ENCODE measurements around the gene IDH1. TPM values are rescaled to one million over a fixed set of nuclear protein-coding genes. Genes with fewer than 3 reads are reported as not detected.

The IDH1 gene
- total RNA-seq, 2 experiments from 2014 or later: 36.2 to 57.2 TPM

- TF ChIP-seq EZH2phosphoT487 (IDR thresholded peaks at IDR 0.05; ENCODE audit: borderline replicate concordance, low read depth, low read length): no peak
- TF ChIP-seq, protein P1, sequence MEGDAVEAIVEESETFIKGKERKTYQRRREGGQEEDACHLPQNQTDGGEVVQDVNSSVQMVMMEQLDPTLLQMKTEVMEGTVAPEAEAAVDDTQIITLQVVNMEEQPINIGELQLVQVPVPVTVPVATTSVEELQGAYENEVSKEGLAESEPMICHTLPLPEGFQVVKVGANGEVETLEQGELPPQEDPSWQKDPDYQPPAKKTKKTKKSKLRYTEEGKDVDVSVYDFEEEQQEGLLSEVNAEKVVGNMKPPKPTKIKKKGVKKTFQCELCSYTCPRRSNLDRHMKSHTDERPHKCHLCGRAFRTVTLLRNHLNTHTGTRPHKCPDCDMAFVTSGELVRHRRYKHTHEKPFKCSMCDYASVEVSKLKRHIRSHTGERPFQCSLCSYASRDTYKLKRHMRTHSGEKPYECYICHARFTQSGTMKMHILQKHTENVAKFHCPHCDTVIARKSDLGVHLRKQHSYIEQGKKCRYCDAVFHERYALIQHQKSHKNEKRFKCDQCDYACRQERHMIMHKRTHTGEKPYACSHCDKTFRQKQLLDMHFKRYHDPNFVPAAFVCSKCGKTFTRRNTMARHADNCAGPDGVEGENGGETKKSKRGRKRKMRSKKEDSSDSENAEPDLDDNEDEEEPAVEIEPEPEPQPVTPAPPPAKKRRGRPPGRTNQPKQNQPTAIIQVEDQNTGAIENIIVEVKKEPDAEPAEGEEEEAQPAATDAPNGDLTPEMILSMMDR (conservative IDR thresholded peaks at IDR 0.05; ENCODE audit: low read length): no peak
- H3K9me3 ChIP-seq (ENCODE audit: low read length): no peaks in the 10 kb centered on the region
- POLR2A ChIA-PET: interaction anchor here (1.2 to 3.8 kb wide), 6 partner anchors 12 to 526 kb away, joined by 3 to 44 read pairs (median 5); partner anchors contain the start of gene PIKFYVE
- peak overlapping the region; percentile 94 for H3K4me2 ChIP-seq (ENCODE audit: low read length)
- DNase-seq (ENCODE audit: low spot score): no peak
- H2AFZ ChIP-seq (ENCODE audit: low read length): no peak overlapping the region
- CTCF ChIA-PET (ENCODE audit: unreplicated experiment): interaction anchor here (3.8 kb wide), 1 partner anchor 13 kb away, joined by 17 read pairs; the partner anchor contains the start of gene PIKFYVE
- H3K79me2 ChIP-seq (ENCODE audit: insufficient read depth, low read depth, low read length): peaks cover 9% of the 10 kb centered on the region; the same call in 1 of the 2 replicates
- H3K4me3 ChIP-seq (ENCODE audit: low read depth, low read length, poor library complexity, severe bottlenecking): peak overlapping the region; percentile 77
- peaks cover 38% of the 10 kb centered on the region for H3K4me1 ChIP-seq (ENCODE audit: insufficient read depth, low read length, poor library complexity, severe bottlenecking)
- no peaks in the 10 kb centered on the region for H3K9me2 ChIP-seq (ENCODE audit: insufficient read depth, low read length)
- H3K36me3 ChIP-seq (ENCODE audit: insufficient read depth, low read length): peaks cover 57% of the 10 kb centered on the region
- BruUV-seq (replicated peaks): no TSS peak
- H3K27ac ChIP-seq (ENCODE audit: low read depth, low read length, poor library complexity, severe bottlenecking): no peak overlapping the region
- intact Hi-C loops (cut with micrococcal nuclease; ENCODE audit: unreplicated experiment): no loop called here
- H4K20me1 ChIP-seq (ENCODE audit: insufficient read depth, low read length): peaks cover 4% of the 10 kb centered on the region; the same call in 1 of the 2 replicates
These were observed 2.0 kb downstream of the IDH1 start for GRCh38 chr2:208252716-208253492.

DNA sequence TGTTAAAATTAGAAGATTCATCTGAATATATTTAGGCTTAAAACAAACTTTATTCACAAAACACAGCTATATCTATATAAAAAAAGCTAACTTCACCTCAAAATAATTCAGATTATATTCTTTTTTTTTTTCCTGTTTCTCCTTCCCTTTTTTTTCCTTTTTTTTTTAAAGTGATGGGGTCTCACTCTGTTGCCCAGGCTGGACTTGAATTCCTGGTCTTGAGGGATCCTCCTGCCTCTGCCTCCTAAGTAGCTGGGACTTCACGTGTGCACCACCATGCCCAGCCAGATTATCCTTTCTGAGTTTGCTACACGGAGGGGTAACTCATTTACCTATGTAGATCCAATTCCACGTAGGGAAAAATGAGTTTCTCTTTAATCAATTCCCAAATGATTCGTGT is 3.8 kb downstream of the IDH1 start:
- peaks cover 9% of the 10 kb centered on the region; the same call in 1 of the 2 replicates for H3K79me2 ChIP-seq (ENCODE audit: insufficient read depth, low read depth, low read length)
- TSS peak; percentile 18 for BruUV-seq (replicated peaks)
- no peaks in the 10 kb centered on the region for H3K9me3 ChIP-seq (ENCODE audit: low read length)
- H3K27ac ChIP-seq (ENCODE audit: low read depth, low read length, poor library complexity, severe bottlenecking): no peak overlapping the region
- intact Hi-C loops (cut with micrococcal nuclease; ENCODE audit: unreplicated experiment): no loop called here
- H4K20me1 ChIP-seq (ENCODE audit: insufficient read depth, low read length): peaks cover 4% of the 10 kb centered on the region; the same call in 1 of the 2 replicates
- H2AFZ ChIP-seq (ENCODE audit: low read length): no peak overlapping the region
- TF ChIP-seq EZH2phosphoT487 (IDR thresholded peaks at IDR 0.05; ENCODE audit: borderline replicate concordance, low read depth, low read length): no peak
- TF ChIP-seq, protein P1 (conservative IDR thresholded peaks at IDR 0.05; ENCODE audit: low read length): no peak
- no peak for DNase-seq (ENCODE audit: low spot score)
- H3K9me2 ChIP-seq (ENCODE audit: insufficient read depth, low read length): no peaks in the 10 kb centered on the region
- ChIA-PET POLR2A (interaction anchor here (0.6 to 1.9 kb wide), 5 partner anchors 10 to 623 kb away, joined by 3 to 6 read pairs (median 5); no protein-coding TSS in a partner anchor), CTCF (ENCODE audit: unreplicated experiment) (no interaction called here)
- peaks cover 36% of the 10 kb centered on the region for H3K4me1 ChIP-seq (ENCODE audit: insufficient read depth, low read length, poor library complexity, severe bottlenecking)
- H3K4me3 ChIP-seq (ENCODE audit: low read depth, low read length, poor library complexity, severe bottlenecking): no peak overlapping the region
- H3K36me3 ChIP-seq (ENCODE audit: insufficient read depth, low read length): peaks cover 73% of the 10 kb centered on the region
- H3K4me2 ChIP-seq (ENCODE audit: low read length): peak overlapping the region; percentile 6; the same call in 1 of the 2 replicates
